Measurements from ENCODE around the gene KRT6C.

The KRT6C gene

GRCh38 chr12:52473768-52474167, at the start of gene KRT6C:
KRT6C (minus strand) TSS chr12:52473805; CDS start chr12:52473737, 68 bp downstream.
- DNase-seq, result no peak
- intact Hi-C loops (cut with DNase I), result no loop called here

GRCh38 chr12:52522346-52523011, 48.9 kb upstream of the KRT6C start:
- peak in 9 of 42 donors; percentile 8 to 43 (median 27) for DNase-seq
- intact Hi-C loops (cut with DNase I), result no loop called here

GRCh38 chr12:52521568-52522266, 48.1 kb upstream of the KRT6C start:
- DNase-seq, result peak in 6 of 42 donors; percentile 15 to 44 (median 34)
- intact Hi-C loops (cut with DNase I), result no loop called here

GRCh38 chr12:52521175-52521567, 47.6 kb upstream of the KRT6C start:
- DNase-seq, result peak in 5 of 42 donors; percentile 7 to 38 (median 26)
- intact Hi-C loops (cut with DNase I), result no loop called here

- intact Hi-C loops (cut with DNase I), result no loop called here
- peak in 7 of 42 donors; percentile 0 to 41 (median 13) for DNase-seq
Measured at GRCh38 chr12:52519826-52520662, 46.4 kb upstream of the KRT6C start, which contains the start of gene KRT5. KRT5 (minus strand) TSS chr12:52520394; CDS start chr12:52520296, 98 bp downstream.

- intact Hi-C loops (cut with DNase I), result no loop called here
- DNase-seq, result peak in 2 of 42 donors; percentile 0 to 27
Measured at GRCh38 chr12:52519387-52519703, 45.7 kb upstream of the KRT6C start.

- peak in 6 of 42 donors; percentile 1 to 40 (median 23) for DNase-seq
- intact Hi-C loops (cut with DNase I), result no loop called here
Measured at GRCh38 chr12:52518574-52519386, 45.2 kb upstream of the KRT6C start.

GRCh38 chr12:52517888-52518287, 44.3 kb upstream of the KRT6C start:
- intact Hi-C loops (cut with DNase I), result no loop called here
- peak in 37 of 42 donors; percentile 36 to 95 (median 68) for DNase-seq

GRCh38 chr12:52517005-52517835, 43.6 kb upstream of the KRT6C start:
- intact Hi-C loops (cut with DNase I), result no loop called here
- peak in 5 of 42 donors; percentile 0 to 35 (median 27) for DNase-seq

- peak in 5 of 42 donors; percentile 0 to 38 (median 25) for DNase-seq
- intact Hi-C loops (cut with DNase I), result no loop called here
Measured at GRCh38 chr12:52515927-52516831, 42.6 kb upstream of the KRT6C start.

GRCh38 chr12:52515319-52515646, 41.7 kb upstream of the KRT6C start:
- DNase-seq, result no peak
- intact Hi-C loops (cut with DNase I), result no loop called here

- intact Hi-C loops (cut with DNase I), result no loop called here
- DNase-seq, result peak in 3 of 42 donors; percentile 22 to 30 (median 27)
Measured at GRCh38 chr12:52514471-52515318, 41.1 kb upstream of the KRT6C start.

GRCh38 chr12:52513736-52514135, 40.1 kb upstream of the KRT6C start:
- no peak for DNase-seq
- intact Hi-C loops (cut with DNase I), result no loop called here

- DNase-seq, result peak in 1 of 42 donors; percentile 27
Measured at GRCh38 chr12:52508211-52508610, 34.6 kb upstream of the KRT6C start.

GRCh38 chr12:52506858-52507715, 33.5 kb upstream of the KRT6C start:
- intact Hi-C loops (cut with DNase I), result no loop called here
- DNase-seq, result peak in 1 of 42 donors; percentile 27

More at GRCh38 chr12:52508211-52508610, 34.6 kb upstream of the KRT6C start:
- intact Hi-C loops (cut with DNase I), result no loop called here

Data from head of caudate nucleus (tissue), 42 donors.